Measurements from ENCODE around the gene TRIML1.

TRIML1 gene, protein sequence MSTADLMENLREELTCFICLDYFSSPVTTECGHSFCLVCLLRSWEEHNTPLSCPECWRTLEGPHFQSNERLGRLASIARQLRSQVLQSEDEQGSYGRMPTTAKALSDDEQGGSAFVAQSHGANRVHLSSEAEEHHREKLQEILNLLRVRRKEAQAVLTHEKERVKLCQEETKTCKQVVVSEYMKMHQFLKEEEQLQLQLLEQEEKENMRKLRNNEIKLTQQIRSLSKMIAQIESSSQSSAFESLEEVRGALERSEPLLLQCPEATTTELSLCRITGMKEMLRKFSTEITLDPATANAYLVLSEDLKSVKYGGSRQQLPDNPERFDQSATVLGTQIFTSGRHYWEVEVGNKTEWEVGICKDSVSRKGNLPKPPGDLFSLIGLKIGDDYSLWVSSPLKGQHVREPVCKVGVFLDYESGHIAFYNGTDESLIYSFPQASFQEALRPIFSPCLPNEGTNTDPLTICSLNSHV

DNA sequence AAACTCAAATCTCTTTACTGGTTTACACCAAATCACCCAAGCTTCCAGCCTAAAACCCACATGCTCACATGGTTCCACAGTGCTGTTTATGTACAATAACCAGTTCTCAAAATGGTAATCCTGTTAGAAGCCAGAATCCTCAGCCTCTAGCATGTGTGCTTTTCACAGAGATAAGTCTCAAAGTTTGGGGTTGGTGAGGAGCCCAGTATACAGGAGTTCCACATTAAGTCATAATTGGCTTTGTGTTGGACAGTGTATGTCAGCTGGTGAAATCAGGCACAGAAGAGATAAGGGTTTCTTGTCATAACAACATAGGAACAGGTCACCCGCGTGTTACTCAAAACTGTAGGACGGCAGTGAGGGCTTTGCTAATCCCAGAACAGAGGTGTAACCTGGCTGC lies at the start of gene TRIML1:
TSS of gene TRIML1 (plus strand) at position 301 of the 400 bp plus-strand sequence. CDS start 118 bp downstream, outside the sequence.
- no peak for DNase-seq (ENCODE audit: low read depth)

DNA sequence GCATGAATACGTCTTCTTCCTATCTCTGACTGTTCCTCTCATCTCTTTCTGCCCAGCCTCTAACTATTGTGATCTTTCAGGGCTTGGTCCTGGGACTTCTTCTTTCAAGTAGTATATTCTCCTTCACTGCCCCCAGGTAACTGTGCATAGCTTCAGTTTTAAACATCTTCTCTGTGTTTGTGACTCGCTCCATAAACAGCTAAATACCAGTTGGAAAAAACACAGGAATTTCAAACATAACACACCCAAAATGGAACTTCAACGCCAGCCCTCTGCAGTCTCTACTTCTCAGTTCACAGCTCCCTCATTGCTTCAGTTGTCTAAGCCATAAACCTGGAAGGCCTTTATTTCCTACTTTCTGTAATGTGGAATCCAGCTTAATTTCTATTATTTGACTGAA lies 46.4 kb upstream of the TRIML1 start:
- DNase-seq (ENCODE audit: low read depth), result no peak

DNA sequence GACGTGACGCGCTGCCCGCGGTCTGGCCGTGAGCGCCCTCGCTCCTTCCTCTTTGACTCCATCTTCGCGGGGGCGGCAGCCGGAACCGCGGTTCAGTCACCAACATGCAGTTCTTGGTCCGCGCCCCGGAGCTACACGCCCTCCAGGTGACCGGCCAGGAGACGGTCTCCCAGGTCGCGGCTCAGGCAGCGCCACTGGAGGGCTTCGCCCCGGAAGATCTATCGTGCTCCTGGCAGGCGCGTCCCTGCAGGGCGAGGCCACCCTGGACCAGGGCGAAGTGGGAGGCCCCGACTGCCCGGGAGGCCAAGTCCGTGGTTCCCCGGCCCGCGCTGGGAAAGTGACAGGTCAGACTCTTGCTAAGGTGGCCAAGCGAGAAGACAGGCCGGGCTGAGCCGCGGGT lies 32.8 kb upstream of the TRIML1 start:
- DNase-seq (ENCODE audit: low read depth), result no peak

DNA sequence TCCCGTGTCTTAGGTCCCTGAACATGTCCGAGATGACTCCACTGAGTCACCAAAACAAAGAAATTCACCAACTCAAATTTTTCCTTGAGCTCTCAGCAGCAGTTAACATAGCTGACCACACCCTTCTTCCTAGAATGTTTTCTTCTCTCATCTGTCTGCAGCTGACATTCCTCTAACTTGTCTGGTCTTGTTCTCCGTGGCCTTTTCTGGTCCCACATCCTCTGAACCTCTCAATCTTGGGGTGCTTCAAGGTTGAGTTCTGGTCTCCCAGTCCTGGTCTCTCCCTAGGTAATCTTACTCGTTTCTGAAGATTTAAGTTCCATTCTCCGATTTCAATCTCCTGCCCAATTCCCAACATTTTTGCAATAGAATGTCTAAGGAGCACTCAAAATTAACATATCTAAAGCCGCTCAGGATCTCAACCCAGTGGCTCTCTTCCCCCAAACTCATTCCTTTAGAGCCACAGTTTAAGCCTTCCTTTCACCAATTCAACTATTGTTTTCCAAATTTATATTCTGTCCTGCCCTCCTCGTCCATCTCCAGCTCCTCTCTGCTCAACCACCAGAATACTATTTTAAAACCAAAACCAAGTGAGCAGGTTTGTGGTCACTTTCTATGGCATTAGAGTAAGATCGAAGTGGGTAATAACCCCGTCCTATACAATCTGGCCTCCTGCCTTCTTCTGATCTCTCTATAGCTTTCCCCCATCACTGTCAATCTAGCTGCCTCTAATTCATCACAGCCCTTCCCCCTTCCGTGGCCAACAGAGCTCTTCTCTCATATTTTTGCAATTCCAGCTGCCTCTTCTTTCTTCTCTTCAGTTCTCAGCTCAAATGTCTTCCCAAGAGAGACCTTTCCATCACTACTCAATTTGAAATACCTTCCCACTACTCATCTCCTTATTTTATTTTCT lies 31.1 kb upstream of the TRIML1 start:
- DNase-seq (ENCODE audit: low read depth), result no peak

DNA sequence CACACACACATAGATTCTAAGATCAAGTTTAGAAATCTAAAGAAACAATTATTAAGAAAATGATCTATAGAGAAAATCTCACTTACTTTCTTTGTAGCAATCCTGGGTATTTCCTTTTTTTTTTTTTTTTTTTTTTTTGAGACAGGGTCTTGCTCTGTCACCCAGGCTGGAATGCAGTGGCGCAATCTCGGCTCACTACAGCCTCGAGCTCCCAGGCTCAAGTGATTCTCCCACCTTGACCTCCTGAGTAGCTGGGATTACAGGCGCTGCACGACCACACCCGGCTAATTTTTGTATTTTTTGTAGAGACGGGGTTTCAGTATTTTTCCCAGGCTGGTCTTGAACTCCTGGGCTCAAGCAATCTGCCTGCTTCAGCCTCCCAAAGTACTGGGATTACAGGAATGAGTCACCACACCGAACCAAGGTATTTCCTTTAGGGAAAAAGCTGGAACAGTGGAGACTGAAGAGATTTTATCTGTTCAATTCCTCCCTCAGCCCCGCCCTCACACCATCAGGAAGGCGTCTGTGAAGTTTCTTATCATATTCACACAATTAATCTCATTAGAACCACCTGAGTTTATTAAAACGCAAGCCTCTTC lies 30.0 kb upstream of the TRIML1 start, which contains the start of gene TRIML2:
TSS of gene TRIML2 (minus strand) at position 447 of the 599 bp plus-strand sequence. CDS start 4,235 bp downstream, outside the sequence.
- DNase-seq (ENCODE audit: low read depth), result no peak

DNA sequence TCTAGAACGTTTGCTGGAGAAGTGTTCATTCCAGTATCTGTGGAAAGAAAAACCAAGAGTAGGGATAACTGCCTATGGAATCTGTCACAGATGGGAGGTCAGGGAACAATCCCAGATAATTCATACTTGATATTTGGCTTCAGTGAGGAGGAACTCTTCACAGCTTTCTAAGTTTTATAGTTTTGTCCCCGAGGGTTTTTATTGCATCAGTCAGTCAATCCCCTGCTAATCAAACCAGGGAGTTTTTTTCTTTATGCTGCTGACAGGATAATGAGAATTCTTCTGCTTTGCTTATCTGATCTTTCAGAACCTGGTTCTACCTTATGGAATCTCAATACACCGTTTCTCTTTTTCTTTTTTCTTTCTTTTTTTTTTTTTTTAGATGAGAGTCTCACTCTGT lies 29.2 kb upstream of the TRIML1 start:
- no peak for DNase-seq (ENCODE audit: low read depth)

DNA sequence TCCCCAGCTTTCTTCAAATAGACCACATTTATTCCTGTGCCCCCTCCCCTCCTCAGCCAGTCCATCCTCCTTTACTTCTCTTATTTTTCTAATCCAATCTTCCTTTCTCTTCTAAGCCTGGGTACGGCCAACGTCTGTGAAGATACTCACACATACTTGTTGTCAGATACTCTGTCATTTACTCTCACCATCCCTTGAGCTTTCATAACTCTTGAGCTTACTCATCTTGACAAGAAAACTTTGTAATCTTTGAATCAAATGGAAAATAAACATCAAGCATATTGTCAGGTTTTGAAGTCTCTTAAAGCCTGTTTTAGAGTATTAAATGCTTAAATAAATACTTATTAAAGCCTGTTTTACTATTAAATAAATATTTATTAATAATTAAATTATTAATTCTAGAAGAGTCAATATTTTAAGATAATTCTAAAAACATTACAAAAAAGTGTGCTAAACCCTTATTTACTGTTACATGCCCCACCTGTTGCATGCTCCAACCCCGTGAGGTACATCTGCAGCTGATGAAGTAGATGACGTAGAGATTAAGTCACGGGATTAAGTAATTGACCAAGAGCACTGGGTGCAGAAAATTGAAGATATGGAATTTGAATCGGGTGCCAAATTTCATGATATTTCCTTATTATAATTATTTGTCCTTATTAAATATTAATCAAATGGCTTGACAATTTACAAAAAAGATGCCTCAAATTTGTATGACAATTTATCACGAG lies 28.3 kb upstream of the TRIML1 start:
- DNase-seq (ENCODE audit: low read depth), result no peak

DNA sequence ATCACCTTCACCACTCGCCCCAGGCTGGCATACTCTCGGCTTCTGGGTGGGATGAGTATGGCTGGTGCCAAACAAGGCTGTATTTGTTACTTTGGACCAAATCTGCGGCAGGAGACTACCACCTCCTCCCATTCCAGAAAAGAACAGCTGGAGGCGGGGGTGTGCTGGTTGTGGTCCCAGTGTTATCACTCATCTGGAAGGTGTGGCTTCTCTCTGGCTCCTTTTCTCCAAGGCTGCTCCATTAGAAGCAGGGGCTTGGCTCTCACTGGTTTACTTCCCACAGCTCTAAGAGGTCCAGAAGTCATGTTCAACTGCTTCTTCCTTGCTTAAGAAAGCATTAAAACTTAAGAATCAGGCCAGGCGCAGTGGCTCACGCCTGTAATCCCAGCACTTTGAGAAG lies 27.3 kb upstream of the TRIML1 start:
- DNase-seq (ENCODE audit: low read depth), result no peak

DNA sequence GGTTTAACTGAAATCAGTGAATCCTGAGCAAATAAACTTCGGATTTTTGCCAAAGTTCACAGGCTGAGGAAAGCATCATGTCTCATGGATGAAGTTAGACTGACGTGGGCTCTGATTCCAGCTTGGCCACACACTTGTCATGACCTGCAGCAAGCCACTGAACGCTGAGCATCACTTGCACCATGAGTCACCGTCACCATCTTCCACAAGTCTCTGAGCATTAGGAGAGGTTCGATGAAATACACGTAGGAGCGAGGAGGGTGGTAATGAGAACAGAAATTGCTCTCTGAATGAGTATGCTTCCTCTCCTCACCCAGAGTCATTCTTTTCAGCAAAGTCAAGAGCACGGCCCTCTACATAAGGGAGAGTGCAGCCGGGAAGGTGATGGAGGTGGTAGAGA lies 26.1 kb upstream of the TRIML1 start:
- no peak for DNase-seq (ENCODE audit: low read depth)

DNA sequence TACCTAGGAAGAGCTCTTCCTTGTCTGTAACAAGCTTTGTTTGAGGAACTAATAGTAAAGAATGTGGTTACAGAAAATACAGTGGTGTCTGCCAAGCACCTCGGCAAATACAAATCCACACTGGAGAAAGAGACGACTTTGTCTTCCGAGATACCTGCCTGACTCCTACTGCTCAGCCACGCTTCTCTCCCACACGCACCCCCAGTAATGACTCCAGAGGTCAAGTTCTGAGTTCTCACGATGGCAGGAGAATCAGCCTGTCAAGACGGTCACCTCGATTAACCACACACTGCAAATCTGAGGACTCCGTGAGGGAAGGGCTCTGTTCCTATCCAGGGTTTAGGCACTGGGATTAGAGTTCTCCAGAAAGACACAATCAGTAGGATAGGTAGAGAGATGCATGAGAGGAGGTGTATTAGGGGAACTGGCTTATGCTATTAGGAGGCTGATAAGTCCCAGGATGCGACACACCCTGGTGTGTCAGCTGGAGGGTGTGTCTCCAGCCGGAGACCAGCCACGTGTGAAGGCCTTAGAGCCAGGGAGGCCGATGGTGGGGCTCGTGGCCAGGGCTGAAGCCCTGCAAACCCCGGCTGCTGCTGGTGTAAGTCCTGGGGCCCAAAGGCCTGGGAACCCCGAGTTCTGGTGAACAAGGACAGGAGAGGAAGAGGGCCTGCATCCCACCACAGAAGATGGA lies 21.5 kb upstream of the TRIML1 start:
- DNase-seq (ENCODE audit: low read depth), result no peak

DNA sequence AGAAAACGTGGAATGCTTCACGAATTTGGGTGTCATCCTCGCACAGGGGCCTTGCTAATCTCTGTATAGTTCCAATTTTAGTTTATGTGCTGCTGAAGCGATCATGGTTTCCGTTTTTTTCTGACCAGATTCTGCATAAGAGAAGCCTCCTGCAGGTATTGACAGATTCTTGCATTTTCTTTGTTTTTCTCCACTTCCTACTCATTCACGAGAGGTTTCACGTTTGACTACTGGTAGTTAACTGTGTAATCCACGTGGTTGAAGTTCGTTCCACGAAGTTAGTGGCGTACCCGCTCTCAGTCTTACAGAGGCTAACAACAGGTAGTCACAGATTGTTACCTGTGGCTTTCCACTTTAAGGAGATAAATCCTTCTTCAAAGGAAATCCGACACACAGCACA lies 17.7 kb upstream of the TRIML1 start:
- no peak for DNase-seq (ENCODE audit: low read depth)

DNA sequence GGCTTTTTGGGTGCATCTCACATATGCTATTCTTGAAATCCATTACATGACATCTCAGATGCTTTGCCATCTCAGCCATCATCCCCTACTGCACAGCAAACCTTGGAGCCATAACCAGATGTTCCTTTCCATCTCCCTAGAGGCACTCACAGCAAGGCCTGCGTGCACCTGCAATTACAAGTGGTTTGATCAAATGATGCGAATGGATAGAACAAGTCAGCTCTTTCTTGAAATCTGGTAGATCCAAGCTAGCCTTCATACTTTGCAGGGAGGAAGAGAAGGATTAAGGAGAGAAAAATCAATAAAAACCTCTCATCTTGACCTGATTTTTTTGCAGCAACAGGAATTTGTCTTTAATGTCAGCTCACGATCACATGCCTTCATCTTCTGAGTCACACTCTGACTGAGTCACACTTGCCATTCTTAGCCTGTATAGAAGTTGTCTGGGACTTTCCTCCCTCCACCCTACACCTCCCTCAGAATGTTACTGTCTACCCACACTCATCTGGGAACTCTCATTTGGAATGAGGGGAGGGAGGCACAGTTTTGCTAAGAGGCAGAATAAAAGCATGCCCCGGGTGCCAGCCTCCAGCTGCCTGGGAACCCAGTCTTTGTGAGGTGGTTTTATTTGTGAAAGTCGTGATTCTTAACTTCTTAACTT lies 11.9 kb upstream of the TRIML1 start:
- no peak for DNase-seq (ENCODE audit: low read depth)

DNA sequence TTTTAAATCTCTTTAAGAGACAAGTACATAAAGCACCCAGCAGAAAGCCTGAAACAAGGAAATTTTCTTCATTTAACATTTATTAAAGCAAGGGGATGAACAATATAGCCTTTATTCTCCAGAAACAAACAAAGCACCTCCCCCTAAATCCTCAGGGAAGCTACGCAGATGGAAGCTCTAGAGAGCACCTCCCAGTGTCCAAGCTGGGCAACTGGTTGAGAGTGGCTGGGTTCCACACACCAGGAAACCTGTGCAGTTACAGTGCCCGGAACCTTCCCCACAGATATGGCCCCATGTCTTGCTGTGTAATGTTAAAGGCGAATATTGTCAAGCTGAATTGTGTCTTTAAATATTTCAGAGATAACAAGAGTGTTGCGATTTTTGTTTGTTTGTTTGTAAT lies 8.9 kb upstream of the TRIML1 start:
- DNase-seq (ENCODE audit: low read depth), result no peak

DNA sequence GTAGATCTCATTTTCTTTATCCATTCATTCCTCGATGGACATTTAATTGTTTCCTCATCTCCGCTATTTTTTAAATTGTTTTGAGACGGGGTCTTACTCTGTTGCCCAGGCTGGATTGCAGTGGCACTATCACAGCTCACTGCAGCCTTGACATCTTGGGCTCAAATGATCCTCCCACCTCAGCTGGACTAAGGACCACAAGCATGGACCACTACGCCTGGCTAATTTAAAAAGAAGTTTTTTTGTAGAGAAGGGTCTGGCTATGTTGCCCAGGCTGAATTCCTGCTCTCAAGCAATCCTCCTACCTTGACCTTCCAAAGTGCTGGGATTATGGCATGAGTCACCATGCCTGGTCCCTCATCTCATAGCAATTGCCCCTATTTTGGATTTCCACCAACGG lies 7.0 kb upstream of the TRIML1 start:
- no peak for DNase-seq (ENCODE audit: low read depth)

DNA sequence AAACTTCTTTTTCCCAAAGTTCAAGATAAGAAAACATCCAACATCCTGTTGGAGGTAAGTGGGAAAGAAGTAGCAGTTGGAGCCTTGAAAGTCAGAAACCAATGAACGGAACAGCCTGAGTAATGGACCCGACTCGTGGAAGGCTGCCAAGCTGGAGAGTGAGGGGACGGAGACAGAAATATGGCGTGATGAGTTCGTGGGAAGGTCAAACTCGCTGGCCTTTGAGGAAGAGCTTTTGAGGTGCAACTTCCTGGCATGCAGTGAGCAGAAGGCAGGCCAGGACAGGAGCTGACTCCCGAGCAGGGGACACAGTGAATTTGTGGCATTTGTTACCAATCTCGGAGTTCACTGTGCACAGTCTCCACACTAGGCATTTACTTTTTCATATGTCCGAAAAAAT lies 1.0 kb upstream of the TRIML1 start:
- no peak for DNase-seq (ENCODE audit: low read depth)

DNA sequence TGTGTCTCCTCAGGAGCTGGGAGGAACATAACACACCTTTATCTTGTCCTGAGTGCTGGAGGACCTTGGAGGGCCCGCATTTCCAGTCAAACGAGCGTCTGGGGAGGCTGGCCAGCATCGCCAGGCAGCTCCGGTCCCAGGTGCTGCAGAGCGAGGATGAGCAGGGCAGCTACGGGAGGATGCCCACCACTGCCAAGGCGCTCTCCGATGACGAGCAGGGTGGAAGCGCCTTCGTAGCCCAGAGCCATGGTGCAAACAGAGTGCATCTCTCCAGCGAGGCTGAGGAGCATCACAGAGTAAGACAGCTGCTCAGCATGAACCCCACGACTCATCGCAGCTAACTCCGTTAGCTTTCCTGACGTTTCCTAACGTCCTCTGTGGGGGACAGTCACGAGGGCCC lies 430 bp downstream of the TRIML1 start:
- no peak for DNase-seq (ENCODE audit: low read depth)

DNA sequence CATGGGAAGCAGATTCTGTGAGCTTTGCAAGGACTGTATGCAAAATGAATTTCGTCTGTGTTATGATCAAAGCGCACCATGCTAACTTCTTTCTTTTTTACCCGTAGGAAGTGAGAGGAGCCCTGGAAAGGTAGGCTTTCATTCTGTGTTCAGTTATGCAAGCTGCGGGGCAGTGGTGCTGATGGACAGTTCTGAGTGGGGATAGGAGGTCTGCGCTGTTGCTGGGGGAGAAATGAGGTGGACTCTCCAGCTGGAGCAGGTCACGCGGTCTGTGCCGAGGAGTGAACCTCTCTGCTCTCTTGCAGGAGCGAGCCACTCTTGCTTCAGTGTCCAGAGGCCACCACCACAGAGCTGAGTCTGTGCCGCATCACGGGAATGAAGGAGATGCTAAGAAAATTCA lies 4.5 kb downstream of the TRIML1 start:
- no peak for DNase-seq (ENCODE audit: low read depth)

DNA sequence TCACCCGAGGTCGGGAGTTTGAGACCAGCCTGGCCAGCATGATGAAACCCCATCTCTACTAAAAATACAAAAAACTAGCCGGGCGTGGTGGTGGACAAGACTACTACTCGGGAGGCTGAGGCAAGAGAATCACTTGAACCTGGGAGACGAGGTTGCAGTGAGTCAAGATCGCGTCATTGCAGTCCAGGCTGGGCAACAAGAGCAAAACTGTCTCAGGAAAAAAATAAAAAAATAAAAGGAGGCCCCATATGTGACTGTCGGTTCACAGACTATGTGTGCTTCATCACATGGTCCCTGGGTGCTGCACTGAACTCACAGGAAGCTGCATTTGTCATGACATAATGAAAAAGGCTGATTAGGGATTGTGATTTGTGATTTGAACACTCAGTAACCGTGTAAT lies 6.4 kb downstream of the TRIML1 start:
- no peak for DNase-seq (ENCODE audit: low read depth)

DNA sequence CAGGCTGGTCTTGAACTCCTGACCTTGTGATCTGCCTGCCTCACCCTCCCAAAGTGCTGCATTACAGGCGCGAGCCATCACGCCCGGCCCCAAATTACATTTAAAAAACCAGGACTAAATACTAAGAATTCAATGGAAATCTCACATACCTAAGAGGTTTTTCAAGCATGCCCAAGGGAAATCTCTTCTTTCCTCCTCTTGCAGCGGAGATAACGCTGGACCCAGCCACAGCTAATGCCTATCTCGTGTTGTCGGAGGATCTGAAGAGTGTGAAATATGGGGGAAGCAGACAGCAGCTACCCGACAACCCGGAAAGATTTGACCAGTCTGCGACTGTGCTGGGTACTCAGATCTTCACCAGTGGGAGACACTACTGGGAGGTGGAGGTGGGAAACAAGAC lies 7.4 kb downstream of the TRIML1 start:
- DNase-seq (ENCODE audit: low read depth), result no peak

DNA sequence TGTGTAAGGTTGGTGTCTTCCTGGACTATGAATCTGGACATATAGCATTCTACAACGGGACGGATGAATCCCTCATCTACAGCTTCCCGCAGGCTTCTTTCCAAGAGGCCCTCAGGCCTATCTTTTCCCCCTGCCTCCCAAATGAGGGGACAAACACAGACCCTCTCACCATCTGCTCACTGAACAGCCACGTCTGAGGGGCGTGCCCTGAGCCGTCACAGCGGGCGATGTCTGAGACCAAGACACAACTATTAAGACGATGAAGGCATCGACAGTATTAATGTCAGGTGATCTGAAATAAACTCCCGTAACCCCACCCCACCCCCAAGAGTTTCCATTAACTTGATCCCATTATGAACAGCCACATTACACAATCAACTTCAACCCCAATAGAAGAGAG lies 7.9 kb downstream of the TRIML1 start:
- no peak for DNase-seq (ENCODE audit: low read depth)

DNA sequence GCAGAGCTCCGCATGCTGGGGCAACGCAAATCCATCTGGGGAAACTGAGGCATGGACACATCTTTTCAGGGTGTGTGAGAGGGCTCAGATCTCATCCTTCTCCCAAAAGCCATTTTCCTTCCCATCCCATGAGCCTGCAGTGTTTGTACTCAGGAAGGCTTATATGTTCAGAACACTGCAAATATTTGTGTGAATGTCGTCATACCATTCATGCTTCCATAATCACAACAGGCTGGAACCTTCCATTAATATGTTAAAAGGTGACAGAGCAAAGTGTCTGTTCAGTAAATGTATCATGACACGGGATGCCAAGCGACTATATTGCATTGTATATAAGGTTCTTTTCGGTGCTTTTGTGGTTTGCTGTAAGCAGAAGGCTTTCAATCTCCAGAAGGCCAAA lies 8.5 kb downstream of the TRIML1 start:
- no peak for DNase-seq (ENCODE audit: low read depth)
